ENCODE data around the gene ATP2C2.

DNA sequence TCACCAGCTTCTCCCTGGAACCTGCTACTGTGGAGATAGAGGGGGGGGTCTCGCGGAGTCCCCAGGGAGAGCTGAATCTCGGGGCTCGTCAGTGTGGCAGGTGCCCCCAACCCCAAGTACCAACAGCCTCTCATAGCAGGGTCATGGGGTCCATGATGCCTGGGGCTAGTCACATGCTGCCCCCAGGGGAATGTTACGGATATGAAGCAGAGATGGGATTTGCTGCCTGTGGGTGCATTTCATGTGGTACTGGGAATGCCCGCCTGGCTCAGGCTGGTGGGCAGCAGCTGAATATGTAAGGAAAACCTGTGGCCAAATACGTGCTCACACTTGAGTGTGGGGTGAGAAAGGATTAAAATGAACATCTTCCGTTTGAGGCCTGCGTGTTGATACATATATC is 86.7 kb downstream of the ATP2C2 start:
- no peak for TF ChIP-seq EZH2phosphoT487 (IDR thresholded peaks at IDR 0.05; ENCODE audit: borderline replicate concordance)
- TF ChIP-seq, protein P1, sequence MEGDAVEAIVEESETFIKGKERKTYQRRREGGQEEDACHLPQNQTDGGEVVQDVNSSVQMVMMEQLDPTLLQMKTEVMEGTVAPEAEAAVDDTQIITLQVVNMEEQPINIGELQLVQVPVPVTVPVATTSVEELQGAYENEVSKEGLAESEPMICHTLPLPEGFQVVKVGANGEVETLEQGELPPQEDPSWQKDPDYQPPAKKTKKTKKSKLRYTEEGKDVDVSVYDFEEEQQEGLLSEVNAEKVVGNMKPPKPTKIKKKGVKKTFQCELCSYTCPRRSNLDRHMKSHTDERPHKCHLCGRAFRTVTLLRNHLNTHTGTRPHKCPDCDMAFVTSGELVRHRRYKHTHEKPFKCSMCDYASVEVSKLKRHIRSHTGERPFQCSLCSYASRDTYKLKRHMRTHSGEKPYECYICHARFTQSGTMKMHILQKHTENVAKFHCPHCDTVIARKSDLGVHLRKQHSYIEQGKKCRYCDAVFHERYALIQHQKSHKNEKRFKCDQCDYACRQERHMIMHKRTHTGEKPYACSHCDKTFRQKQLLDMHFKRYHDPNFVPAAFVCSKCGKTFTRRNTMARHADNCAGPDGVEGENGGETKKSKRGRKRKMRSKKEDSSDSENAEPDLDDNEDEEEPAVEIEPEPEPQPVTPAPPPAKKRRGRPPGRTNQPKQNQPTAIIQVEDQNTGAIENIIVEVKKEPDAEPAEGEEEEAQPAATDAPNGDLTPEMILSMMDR (IDR thresholded peaks at IDR 0.05 in 2 of 3, conservative IDR thresholded peaks at IDR 0.05 in 1 of 3; ENCODE audit: borderline replicate concordance in 1 of 3, insufficient read depth in 1 of 3, low read depth in 2 of 3, low read length in 2 of 3), result no peak
- no peak for TF ChIP-seq POLR2A (IDR thresholded peaks at IDR 0.05; ENCODE audit: borderline replicate concordance, extremely low read depth, insufficient read depth, insufficient read length)
- TF ChIP-seq, protein P2, sequence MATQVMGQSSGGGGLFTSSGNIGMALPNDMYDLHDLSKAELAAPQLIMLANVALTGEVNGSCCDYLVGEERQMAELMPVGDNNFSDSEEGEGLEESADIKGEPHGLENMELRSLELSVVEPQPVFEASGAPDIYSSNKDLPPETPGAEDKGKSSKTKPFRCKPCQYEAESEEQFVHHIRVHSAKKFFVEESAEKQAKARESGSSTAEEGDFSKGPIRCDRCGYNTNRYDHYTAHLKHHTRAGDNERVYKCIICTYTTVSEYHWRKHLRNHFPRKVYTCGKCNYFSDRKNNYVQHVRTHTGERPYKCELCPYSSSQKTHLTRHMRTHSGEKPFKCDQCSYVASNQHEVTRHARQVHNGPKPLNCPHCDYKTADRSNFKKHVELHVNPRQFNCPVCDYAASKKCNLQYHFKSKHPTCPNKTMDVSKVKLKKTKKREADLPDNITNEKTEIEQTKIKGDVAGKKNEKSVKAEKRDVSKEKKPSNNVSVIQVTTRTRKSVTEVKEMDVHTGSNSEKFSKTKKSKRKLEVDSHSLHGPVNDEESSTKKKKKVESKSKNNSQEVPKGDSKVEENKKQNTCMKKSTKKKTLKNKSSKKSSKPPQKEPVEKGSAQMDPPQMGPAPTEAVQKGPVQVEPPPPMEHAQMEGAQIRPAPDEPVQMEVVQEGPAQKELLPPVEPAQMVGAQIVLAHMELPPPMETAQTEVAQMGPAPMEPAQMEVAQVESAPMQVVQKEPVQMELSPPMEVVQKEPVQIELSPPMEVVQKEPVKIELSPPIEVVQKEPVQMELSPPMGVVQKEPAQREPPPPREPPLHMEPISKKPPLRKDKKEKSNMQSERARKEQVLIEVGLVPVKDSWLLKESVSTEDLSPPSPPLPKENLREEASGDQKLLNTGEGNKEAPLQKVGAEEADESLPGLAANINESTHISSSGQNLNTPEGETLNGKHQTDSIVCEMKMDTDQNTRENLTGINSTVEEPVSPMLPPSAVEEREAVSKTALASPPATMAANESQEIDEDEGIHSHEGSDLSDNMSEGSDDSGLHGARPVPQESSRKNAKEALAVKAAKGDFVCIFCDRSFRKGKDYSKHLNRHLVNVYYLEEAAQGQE (IDR thresholded peaks at IDR 0.05; ENCODE audit: low read depth), result no peak
- TF ChIP-seq, protein P3, sequence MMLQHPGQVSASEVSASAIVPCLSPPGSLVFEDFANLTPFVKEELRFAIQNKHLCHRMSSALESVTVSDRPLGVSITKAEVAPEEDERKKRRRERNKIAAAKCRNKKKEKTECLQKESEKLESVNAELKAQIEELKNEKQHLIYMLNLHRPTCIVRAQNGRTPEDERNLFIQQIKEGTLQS (IDR thresholded peaks at IDR 0.05), result no peak
- TF ChIP-seq, protein P4, sequence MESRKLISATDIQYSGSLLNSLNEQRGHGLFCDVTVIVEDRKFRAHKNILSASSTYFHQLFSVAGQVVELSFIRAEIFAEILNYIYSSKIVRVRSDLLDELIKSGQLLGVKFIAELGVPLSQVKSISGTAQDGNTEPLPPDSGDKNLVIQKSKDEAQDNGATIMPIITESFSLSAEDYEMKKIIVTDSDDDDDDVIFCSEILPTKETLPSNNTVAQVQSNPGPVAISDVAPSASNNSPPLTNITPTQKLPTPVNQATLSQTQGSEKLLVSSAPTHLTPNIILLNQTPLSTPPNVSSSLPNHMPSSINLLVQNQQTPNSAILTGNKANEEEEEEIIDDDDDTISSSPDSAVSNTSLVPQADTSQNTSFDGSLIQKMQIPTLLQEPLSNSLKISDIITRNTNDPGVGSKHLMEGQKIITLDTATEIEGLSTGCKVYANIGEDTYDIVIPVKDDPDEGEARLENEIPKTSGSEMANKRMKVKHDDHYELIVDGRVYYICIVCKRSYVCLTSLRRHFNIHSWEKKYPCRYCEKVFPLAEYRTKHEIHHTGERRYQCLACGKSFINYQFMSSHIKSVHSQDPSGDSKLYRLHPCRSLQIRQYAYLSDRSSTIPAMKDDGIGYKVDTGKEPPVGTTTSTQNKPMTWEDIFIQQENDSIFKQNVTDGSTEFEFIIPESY (IDR thresholded peaks at IDR 0.05; ENCODE audit: extremely low read depth, insufficient replicate concordance, low read length), result no peak

Measured in HCT116 (cell line).